Transverse colon (tissue), 4 donors: ENCODE measurements around the gene TLR10. TPM values are rescaled to one million over a fixed set of nuclear protein-coding genes. Genes with fewer than 3 reads are reported as not detected.

Source experiments
- DNase-seq: peaks from one replicate; pipeline ENCODE4 v3.0.0-alpha.2; 2019
- H3K27ac ChIP-seq, 4 donors: fragments of 200-600 bp; sonication (generic); 2 replicates each; pipeline ENCODE4 v1.5.1; 2016 to 2018; ENCODE audit warnings: inconsistent platforms in 4 of 4
- H3K27me3 ChIP-seq: fragments of 200-600 bp; sonication (generic); 2 replicates; pipeline ENCODE4 v1.5.1; 2017; ENCODE audit warnings: inconsistent platforms
- H3K36me3 ChIP-seq, 4 donors: fragments of 200-600 bp; sonication (generic); 2 replicates each; pipeline ENCODE4 v1.5.1; 2017 to 2019; ENCODE audit warnings: inconsistent platforms in 4 of 4
- H3K4me1 ChIP-seq, 4 donors: fragments of 200-600 bp; sonication (generic); 2 replicates each; pipeline ENCODE4 v1.5.1; 2017 to 2020; ENCODE audit warnings: inconsistent platforms in 4 of 4
- H3K4me3 ChIP-seq, 4 donors: fragments of 200-600 bp; sonication (generic); 1 replicate in 1 of 4; 2 replicates in 3 of 4; pipeline versions ENCODE4 v1.5.1 to v1.6.1; 2017 to 2019; ENCODE audit warnings: inconsistent platforms in 4 of 4
- H3K9me3 ChIP-seq, 2 donors: fragments of 200-600 bp; sonication (generic); 2 replicates each; pipeline ENCODE4 v1.5.1; 2017 to 2019; ENCODE audit warnings: inconsistent platforms in 2 of 2
- CTCF ChIP-seq, 5 experiments: fragments of 200-600 bp in 3 of 5; fragments of 450-650 bp in 2 of 5; sonication (generic) in 3 of 5; IDR thresholded peaks; 1 replicate in 2 of 5; 2 replicates in 3 of 5; pipeline ENCODE4 v1.5.1; 2016 to 2017; ENCODE audit warnings: antibody characterized with exemption in 5 of 5, inconsistent platforms in 3 of 5, mild to moderate bottlenecking in 2 of 5, moderate library complexity in 1 of 5
- EP300 ChIP-seq: sonication (generic); formaldehyde crosslinking; IDR thresholded peaks from one replicate; pipeline ENCODE4 v1.6.1; 2017; ENCODE audit warnings: antibody characterized with exemption, low read depth
- POLR2A ChIP-seq: fragments of 450-650 bp; IDR thresholded peaks from one replicate; pipeline ENCODE4 v1.6.1; 2016; ENCODE audit warnings: antibody characterized with exemption, mild to moderate bottlenecking, moderate library complexity
- POLR2AphosphoS5 ChIP-seq, 3 donors: sonication (generic); formaldehyde crosslinking; IDR thresholded peaks; one replicate each; pipeline ENCODE4 v1.6.1; 2016; ENCODE audit warnings: antibody characterized with exemption in 3 of 3
- WGBS, 2 donors: methylation state at CpG; one replicate each; pipeline ENCODE4 v1.1.5; 2018; ENCODE audit warnings: low coverage in 1 of 2; 5-methylcytosine and 5-hydroxymethylcytosine counted together
- in situ Hi-C, 4 donors: fragments of 200-750 bp; cut with MboI; loops; one replicate each; pipeline versions ENCODE4 v1.15.0 to v1.15.1; 2017; ENCODE audit warnings: low sequenced_read_pairs in 3 of 4, low pct_ligation_motif_present in 1 of 4, low pct_unique_long_range_greater_than_20kb in 1 of 4
- intact Hi-C: fragments of 100-400 bp; cut with DNase I; formaldehyde crosslinking; loops from one replicate; pipeline ENCODE4 v1.15.1; 2023; ENCODE audit warnings: low total_unique reads
- small RNA-seq, 4 donors: library from RNA; depleted of rRNA; stranded (forward); fragments of <200 nt; gene quantifications; one replicate each; pipeline ENCODE3, GENCODE V24; 2016
- total RNA-seq, 4 donors: library from RNA; depleted of rRNA; stranded (reverse); fragments of >200 nt; gene quantifications; one replicate each; pipeline ENCODE4 v1.1.0, GENCODE V29; 2016

The TLR10 gene
- total RNA-seq, 4 donors from 2014 or later: 4.6 TPM; not detected in 3

- intact Hi-C loops (no loop called here), in situ Hi-C loops (no loop called here)
Measured at GRCh38 chr4:38723114-38723513, 59.7 kb downstream of the TLR10 start.

More at GRCh38 chr4:38723114-38723513, 59.7 kb downstream of the TLR10 start:
- 95% methylated on average over 4 of the region's 4 CpGs; no CpG with 5 or more reads in 1 of the 2 donors for WGBS, 2 donors
- no peaks in the 10 kb centered on the region for H3K27me3 ChIP-seq
- no peak overlapping the region for H3K4me3 ChIP-seq
- no peaks in the 10 kb centered on the region for H3K9me3 ChIP-seq
- no peak for DNase-seq
- TF ChIP-seq POLR2AphosphoS5 (IDR thresholded peaks at IDR 0.05): no peak
- no peak for TF ChIP-seq EP300
- TF ChIP-seq POLR2A: no peak
- TF ChIP-seq CTCF (IDR thresholded peaks at IDR 0.05): no peak
- H3K36me3 ChIP-seq: no peaks in the 10 kb centered on the region
- no peak overlapping the region for H3K27ac ChIP-seq
- peaks cover 3 to 7% (median 3%) of the 10 kb centered on the region in 4 donors for H3K4me1 ChIP-seq

Small RNAs within 50 kb of the gene (small RNA-seq; reads per million reads assigned to genes)
- 0 reads per million in 4 donors for gene RNA5SP158

Other genes starting within 250 kb of the TLR10 start
- gene KLF3, start 118.8 kb downstream of the TLR10 start, total RNA-seq: 100 to 1,000 TPM; 111 to 174 (median 132) TPM
- gene TLR1, start 21.8 kb upstream of the TLR10 start, total RNA-seq: 10 to 100 TPM in 1 of 4 donors, 1 to 10 TPM in 2, under 1 TPM in 1; 0.20 to 14.0 (median 6.1) TPM
- gene TLR6, start 73.8 kb upstream of the TLR10 start, total RNA-seq: 1 to 10 TPM; 1.6 to 5.9 (median 3.3) TPM
- gene FAM114A1, start 84.8 kb upstream of the TLR10 start, total RNA-seq: 100 to 1,000 TPM in 3 of 4 donors, 10 to 100 TPM in 1; 52.4 to 121 (median 115) TPM
- 1 to 10 TPM in 1 of 4 donors, under 1 TPM in 1, not detected in 2; 0.96 to 2.9 TPM for gene TMEM156, start 249.4 kb upstream of the TLR10 start, total RNA-seq